IMR-90 (cell line): ENCODE results near the gene RXFP1.

Experiments used
- CTCF ChIP-seq: conservative IDR thresholded peaks from 2 replicates; pipeline ENCODE4 v1.5.1; 2012; ENCODE audit warnings: mild to moderate bottlenecking, low read depth, low read length, improper control_type of control experiment
- MAFK ChIP-seq: IDR thresholded peaks from 2 replicates; pipeline ENCODE4 v1.6.1; 2012; ENCODE audit warnings: low read depth, low read length, improper control_type of control experiment
- POLR2A ChIP-seq: IDR thresholded peaks from 2 replicates; pipeline ENCODE4 v1.6.1; 2012; ENCODE audit warnings: mild to moderate bottlenecking, low read depth, low read length
- RAD21 ChIP-seq: IDR thresholded peaks from 2 replicates; pipeline ENCODE4 v1.6.1; 2012; ENCODE audit warnings: low read length, improper control_type of control experiment
- RFX5 ChIP-seq: IDR thresholded peaks from 2 replicates; pipeline ENCODE4 v1.8.0; 2012; ENCODE audit warnings: low read depth, mild to moderate bottlenecking, low read length, moderate library complexity

- TF ChIP-seq CTCF = peak; percentile 82
- TF ChIP-seq POLR2A = no peak
- peak; percentile 85 for TF ChIP-seq RAD21
- TF ChIP-seq MAFK = no peak
- TF ChIP-seq RFX5 = no peak
Measured at GRCh38 chr4:158624889-158625478, 103.3 kb downstream of the RXFP1 start.
